Germinal center (tissue), 1 donor: ENCODE measurements around the gene RNF44.

Experiments used
- DNase-seq: peaks from one replicate; pipeline ENCODE4 v3.0.0; 2012; ENCODE audit warnings: mixed read lengths, low spot score

The RNF44 gene

DNA sequence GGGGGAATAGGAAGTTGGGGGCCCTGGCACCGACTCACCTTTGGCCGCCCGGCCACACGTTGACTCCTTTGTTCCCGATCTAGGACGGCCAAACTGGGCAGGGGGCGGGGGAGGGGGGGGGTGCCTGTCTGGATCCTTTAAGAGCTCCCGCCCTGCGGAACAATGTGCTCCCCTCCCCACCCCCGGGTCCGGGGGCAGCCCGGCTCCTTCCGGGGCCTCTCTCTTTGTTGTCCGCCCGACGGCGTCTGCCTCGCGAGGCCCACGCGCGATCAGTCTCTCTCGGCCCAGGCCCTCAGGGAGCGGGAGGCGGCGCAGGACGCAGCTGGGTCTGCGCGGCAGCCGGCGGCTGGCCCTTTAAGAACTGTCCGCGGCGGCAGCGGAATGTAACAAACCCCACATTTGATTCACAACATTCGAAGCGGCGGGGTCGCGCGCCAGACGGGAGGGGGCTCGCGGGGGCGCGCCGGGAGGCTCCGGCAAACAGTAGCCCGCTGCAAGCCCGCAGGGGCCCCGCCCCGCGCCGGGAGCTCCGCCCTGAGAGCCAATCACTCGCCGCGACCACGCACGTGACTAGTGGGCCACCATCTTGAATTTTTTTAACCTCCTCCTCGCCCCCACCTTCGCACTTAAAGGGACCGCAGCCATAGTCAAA lies at the start of gene RNF44:
Gene RNF44, minus strand, starts transcription at position 501 of the 652 bp plus-strand sequence. CDS start 4,930 bp downstream, outside the sequence.
- DNase-seq = peak; percentile 96

- no peak for DNase-seq
These were observed 45.9 kb upstream of the RNF44 start for GRCh38 chr5:176583076-176583475.

- no peak for DNase-seq
These were observed 44.2 kb upstream of the RNF44 start for GRCh38 chr5:176581361-176581760.

DNA sequence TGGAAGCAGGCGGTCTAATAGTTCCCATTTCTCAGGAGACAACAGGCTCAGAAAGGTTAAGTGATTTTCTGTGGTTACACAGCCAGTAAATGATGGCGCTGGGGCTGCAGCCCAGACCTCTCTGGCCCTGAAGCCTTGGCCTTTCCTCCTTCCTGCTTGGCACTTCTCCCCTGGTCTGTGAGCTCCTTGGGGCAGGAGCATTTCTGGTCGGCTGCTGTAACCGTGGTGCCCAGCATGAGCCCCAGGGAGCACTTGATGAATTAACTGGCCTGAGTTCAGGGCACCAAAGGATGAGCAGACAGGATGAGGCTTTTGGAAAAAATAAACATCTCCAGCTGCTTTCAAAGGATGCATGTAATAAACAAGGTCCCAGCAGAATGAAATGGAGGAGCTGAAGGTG lies 42.1 kb upstream of the RNF44 start:
- DNase-seq = no peak

GRCh38 chr5:176578391-176578808 lies 41.2 kb upstream of the RNF44 start:
- DNase-seq = peak; percentile 52

DNA sequence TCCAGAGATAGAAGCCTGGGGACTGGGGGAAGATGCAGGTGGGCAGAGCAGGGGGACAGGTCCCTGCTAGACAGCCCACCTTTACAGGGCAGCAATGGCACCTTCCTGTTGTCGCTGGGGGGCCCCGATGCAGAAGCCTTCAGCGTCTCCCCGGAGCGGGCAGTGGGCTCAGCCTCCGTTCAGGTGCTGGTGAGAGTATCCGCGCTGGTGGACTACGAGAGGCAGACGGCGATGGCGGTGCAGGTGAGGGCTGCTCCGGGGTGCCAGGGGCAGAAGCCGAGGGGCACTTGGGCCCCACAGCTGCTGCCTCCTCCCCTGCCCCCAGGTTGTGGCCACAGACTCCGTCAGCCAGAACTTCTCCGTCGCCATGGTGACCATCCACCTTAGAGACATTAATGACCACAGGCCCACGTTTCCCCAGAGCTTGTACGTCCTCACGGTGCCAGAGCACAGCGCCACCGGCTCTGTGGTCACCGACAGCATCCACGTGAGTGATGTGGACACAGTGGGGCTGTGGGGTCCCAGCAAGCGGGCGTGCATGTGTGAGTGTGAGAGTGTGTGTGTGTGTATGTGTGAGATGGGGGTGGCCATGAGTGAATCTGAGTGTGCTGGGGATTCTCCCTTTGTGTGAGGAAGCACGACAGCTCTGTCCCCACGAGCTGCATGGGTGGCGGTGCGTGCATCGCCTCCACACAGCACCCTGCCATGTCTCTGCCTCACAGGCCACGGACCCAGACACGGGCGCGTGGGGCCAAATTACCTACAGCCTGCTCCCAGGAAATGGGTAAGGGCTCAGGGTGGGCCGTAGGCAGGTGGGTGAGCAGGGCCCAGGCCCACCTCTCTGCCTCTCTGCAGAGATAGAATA lies 40.3 kb upstream of the RNF44 start:
- DNase-seq = no peak

DNA sequence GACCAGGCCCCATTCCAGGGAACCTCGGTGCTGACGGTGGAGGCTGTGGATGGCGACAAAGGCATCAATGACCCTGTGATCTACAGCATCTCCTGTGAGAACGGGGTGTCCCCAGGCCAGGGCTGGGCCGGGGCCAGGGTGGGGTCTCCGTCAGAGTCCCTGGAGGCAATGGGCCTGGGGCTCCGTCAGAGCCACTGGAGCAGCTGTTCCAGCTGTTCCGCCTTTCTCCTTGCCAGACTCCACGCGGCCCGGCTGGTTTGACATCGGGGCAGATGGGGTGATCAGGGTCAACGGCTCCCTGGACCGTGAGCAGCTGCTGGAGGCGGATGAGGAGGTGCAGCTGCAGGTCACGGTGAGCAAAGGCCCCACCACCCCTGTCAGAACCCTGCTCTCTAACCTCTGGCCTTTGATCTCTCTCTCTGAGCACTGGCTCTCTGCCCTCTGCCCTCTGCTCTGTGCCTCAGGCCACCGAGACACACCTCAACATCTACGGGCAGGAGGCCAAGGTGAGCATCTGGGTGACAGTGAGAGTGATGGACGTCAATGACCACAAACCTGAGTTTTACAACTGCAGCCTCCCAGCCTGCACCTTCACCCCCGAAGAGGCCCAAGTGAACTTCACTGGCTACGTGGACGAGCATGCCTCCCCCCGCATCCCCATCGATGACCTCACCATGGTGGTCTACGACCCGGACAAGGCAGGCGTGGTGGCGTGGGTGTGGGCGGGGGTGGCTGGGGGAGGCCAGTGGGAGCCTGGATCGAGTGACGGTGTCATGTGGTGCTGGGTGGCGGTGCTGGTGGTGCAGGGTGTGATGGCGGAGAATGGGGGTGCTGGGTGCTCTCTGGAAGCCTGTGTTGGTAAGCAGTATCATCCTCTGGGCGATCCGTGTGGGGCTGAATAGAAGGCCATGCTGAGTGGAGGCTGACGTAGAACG lies 38.6 kb upstream of the RNF44 start:
- no peak for DNase-seq

- DNase-seq = no peak
These were observed 37.9 kb upstream of the RNF44 start for GRCh38 chr5:176575066-176575465.

DNA sequence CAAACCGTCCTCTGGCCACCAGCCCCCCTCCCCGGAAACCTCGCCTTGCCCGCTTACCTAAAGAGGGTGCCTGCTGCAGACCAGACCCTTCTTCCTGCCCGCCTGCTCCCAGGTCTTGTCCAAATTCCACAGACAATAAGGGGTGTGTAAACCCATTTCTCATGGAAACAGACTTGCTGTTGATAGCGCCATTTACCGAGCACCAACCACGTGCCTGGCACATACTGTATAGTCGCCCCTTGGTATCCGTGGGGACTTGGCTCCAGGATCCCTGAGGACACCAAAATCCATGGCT lies 37.0 kb upstream of the RNF44 start:
- DNase-seq = no peak

GRCh38 chr5:176573564-176574296 lies 36.5 kb upstream of the RNF44 start:
- DNase-seq = peak; percentile 78

GRCh38 chr5:176570044-176570443 lies 32.8 kb upstream of the RNF44 start:
- DNase-seq = no peak

GRCh38 chr5:176568657-176569056 lies 31.5 kb upstream of the RNF44 start:
- no peak for DNase-seq

DNA sequence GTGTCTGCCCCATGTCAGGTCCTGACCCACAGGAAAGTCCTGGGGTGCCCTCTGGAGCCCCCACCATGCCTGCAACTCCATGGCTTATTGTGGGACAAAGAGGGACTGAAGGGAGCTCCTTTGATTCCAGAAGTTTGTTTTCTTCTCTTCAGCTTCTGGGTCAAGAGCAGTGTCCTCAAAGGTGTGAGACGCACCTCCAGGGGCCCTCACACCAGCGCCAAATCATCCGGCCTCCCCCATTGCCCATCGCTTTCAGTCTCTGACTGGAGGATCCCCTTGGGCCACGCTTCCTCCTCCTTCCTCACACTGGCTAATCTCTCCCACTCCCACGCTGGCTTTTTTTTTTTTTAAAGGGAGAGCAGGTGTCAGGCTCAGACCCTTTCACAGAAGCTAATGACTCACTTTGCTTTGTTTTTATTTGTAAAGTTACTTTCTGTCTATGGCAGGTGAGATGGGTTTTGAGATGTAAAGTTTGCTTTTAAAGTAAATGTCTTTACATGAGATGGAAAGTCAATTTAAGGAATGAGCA lies 28.6 kb upstream of the RNF44 start:
- DNase-seq = no peak

DNA sequence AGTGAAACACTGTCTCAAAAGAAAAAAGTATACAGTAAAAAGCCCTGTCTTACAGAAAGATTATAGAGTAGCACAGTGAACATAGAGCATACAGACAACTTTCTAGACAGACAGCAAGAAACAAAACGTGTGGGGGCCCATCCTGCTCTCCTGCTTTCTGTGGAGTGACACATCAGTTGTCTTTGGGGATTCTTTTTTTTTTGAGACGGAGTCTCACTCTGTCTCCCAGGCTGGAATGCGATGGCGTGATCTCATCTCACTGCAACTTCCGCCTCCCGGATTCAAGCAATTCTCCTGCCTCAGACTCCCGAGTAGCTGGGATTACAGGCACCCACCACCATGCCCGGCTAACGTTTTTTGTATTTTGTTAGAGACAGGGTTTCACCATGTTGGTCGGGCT lies 26.8 kb upstream of the RNF44 start:
- DNase-seq = no peak

DNA sequence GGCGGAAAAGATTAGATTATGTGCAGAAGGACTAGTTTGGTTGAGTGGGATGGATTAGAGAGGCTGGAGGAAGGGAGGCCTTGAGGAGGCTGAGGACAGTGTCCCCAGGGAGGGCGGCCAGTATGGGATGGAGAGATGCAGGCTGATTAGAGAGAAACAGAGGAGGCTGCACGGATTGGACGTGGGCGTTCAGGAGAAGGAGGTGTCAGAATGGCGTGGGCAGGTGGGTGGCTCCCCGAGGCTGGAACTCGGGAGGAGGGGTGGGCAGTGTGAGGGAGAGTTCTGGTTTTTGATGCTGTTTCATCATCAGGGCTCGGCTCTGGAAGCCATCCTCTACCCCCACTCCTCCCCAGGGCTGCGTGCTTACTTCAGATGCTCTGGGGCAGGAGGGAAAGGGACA lies 25.0 kb upstream of the RNF44 start:
- no peak for DNase-seq

DNA sequence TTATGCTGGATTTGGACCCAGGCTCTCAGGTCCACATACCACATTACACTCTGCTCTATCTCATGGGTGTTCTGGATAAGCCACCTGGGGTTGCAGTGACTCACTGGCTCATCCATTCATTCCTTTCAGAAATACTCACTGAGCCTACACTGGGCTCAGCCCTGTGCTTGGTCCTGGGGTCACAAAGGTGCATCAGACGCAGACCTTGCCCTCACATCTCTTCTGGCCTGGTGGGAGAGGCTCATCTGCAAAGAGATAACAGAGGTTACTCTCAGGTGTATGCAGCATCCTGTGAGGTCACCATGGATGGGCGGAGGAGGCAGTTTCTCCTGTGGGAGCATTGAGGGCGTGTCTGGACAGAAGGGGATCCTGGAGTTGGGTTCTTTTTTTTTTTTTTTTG lies 24.1 kb upstream of the RNF44 start:
- no peak for DNase-seq

- no peak for DNase-seq
These were observed 23.2 kb upstream of the RNF44 start for GRCh38 chr5:176560364-176560763.

- DNase-seq = peak; percentile 14
These were observed 22.5 kb upstream of the RNF44 start for GRCh38 chr5:176559683-176560082.

- no peak for DNase-seq
These were observed 20.6 kb upstream of the RNF44 start for GRCh38 chr5:176557846-176558245.

GRCh38 chr5:176553260-176554085 lies 16.3 kb upstream of the RNF44 start:
- no peak for DNase-seq
